ENCODE results near the gene ST6GAL1. TPM values are rescaled to one million over a fixed set of nuclear protein-coding genes. Genes with fewer than 3 reads are reported as not detected.
A peak's percentile ranks its signal among the peaks of the same experiment; 100 is the strongest.

ST6GAL1 gene
- total and polyA plus RNA-seq, 2 of the 13 experiments (the other 11 are each of a cell fraction or from before 2014, with no cell fraction given) = 79.9 to 164 TPM

DNA sequence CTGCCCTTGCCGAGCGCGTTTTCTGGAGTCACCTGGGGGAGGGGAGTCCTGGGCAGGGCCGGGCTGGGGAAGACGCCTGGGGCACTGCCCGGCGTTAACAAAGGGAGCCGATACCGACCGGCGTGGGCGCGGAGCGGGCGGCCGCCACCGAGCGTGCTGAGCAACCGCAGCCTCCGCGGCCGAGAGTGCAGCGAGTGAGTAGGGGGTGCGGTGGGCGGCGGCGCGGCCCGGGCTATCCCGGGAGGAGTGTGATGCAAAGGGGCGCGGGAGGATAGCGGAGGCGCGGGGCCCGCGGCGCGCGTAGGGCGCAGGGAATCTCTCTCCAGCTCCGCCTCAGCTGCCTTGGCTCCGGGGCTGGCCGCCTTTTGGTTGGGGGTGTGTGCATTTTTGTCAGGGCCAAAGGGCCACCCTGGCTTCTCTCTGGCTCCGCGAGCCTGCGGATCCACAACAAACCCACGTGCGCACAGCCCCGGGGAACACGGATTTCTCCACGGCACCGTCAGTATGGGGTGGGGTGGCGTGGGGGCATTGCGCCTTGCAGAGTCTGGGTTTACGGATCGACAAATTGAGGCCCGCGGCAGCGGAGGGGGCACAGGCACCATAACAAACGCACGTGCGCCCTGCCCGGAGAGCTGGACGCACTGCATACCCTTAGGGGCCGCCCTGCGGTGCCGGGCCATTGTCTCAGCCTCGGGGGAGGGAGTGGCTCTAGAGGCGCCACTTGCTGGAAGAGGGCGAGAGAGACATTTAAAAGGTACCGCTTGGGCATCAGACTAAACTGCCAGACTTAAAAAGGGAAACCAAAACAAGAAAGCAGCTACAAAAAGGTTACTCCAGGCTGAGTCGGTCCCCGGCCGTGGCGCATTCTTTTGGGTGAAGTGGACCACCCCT is 560 bp downstream of the ST6GAL1 start (continued):
- TF ChIP-seq, protein P1, sequence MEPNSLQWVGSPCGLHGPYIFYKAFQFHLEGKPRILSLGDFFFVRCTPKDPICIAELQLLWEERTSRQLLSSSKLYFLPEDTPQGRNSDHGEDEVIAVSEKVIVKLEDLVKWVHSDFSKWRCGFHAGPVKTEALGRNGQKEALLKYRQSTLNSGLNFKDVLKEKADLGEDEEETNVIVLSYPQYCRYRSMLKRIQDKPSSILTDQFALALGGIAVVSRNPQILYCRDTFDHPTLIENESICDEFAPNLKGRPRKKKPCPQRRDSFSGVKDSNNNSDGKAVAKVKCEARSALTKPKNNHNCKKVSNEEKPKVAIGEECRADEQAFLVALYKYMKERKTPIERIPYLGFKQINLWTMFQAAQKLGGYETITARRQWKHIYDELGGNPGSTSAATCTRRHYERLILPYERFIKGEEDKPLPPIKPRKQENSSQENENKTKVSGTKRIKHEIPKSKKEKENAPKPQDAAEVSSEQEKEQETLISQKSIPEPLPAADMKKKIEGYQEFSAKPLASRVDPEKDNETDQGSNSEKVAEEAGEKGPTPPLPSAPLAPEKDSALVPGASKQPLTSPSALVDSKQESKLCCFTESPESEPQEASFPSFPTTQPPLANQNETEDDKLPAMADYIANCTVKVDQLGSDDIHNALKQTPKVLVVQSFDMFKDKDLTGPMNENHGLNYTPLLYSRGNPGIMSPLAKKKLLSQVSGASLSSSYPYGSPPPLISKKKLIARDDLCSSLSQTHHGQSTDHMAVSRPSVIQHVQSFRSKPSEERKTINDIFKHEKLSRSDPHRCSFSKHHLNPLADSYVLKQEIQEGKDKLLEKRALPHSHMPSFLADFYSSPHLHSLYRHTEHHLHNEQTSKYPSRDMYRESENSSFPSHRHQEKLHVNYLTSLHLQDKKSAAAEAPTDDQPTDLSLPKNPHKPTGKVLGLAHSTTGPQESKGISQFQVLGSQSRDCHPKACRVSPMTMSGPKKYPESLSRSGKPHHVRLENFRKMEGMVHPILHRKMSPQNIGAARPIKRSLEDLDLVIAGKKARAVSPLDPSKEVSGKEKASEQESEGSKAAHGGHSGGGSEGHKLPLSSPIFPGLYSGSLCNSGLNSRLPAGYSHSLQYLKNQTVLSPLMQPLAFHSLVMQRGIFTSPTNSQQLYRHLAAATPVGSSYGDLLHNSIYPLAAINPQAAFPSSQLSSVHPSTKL (CRISPR knock-in tag; IDR thresholded peaks at IDR 0.05) = peak; percentile 24
- TF ChIP-seq ZNF264 (CRISPR knock-in tag; IDR thresholded peaks at IDR 0.05) (no peak), KAT8 (CRISPR knock-in tag; IDR thresholded peaks at IDR 0.05) (no peak), PHF5A (CRISPR knock-in tag; IDR thresholded peaks at IDR 0.05; ENCODE audit: low read depth, unreplicated experiment) (no peak), SP5 (CRISPR knock-in tag; IDR thresholded peaks at IDR 0.05; ENCODE audit: borderline replicate concordance, low read depth) (0 out of 2 replicates have a peak, but pooled peaks have one; percentile 5), ESRRA (CRISPR knock-in tag; IDR thresholded peaks at IDR 0.05; ENCODE audit: low read depth) (peak; percentile 38; the same call in 1 of the 2 replicates), TCF12 (IDR thresholded peaks at IDR 0.05) (no peak), TCF12 (CRISPR knock-in tag; IDR thresholded peaks at IDR 0.05) (peak; percentile 38; the same call in 1 of the 2 replicates)
- TF ChIP-seq, protein P2, sequence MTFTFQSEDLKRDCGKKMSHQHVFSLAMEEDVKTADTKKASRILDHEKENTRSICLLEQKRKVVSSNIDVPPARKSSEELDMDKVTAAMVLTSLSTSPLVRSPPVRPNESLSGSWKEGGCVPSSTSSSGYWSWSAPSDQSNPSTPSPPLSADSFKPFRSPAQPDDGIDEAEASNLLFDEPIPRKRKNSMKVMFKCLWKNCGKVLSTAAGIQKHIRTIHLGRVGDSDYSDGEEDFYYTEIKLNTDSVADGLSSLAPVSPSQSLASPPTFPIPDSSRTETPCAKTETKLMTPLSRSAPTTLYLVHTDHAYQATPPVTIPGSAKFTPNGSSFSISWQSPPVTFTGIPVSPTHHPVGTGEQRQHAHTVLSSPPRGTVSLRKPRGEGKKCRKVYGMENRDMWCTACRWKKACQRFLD (CRISPR knock-in tag; IDR thresholded peaks at IDR 0.05; ENCODE audit: borderline replicate concordance) = peak; percentile 28; the same call in 1 of the 2 replicates

Data from HepG2 (cell line).